Measurements from ENCODE around the gene PRPF38B. TPM values are rescaled to one million over a fixed set of nuclear protein-coding genes. Genes with fewer than 3 reads are reported as not detected.

PRPF38B gene
- polyA plus RNA-seq, 2 of the 4 experiments (the other 2 are of a cell fraction) = 38.8 to 41.6 TPM

DNA sequence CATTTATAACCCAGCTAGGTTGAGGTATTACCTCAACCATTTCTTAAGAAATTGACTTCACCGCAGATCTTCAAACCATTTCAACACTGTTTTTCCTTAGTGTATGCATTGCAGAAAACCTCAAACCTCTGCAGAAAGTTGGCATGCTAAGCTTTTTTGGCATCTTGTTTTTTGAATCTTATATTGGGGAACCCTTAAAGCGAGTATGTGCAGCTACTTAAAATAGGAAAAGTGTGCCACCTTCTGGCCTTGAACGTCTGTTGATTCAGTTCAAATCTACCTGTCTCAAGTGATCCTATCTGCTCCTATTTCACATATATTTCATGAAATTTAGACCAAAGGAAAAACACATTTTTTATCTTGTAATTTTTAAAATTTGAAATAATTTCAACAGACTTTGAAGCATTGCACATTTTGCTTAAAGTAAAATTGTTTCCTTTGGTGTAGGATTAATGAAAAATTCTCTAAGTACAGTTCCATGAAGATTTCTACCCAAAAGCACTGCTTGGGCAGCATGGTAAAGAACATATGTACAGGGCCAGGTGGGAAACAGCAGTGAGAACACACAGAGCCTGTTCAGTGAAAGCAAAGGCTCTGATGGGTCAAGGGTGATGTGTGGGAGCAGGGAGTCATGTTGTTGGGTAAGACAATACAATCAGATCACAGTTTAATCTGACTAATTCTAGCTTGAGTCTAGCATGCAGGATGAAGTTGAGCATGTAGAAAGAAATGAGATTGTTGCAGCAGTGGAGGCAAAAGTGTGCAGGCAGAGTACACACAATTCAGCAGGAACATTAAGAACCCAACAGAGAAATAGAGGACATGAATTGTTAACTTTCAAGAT is 48.4 kb upstream of the PRPF38B start:
- H3K4me3 ChIP-seq = no peak overlapping the region
- H3K27ac ChIP-seq = no peak overlapping the region
- ATAC-seq (peak; percentile 82 to 90), DNase-seq (ENCODE audit: low read depth in 1 of 2, low spot score in 1 of 2) (peak; percentile 38 to 63), FAIRE-seq (no peak)
- ChIA-PET POLR2A (interaction anchor here (1.1 to 1.7 kb wide), 3 partner anchors 17 to 131 kb away, joined by 4 to 5 read pairs (median 4); partner anchors contain the start of genes HENMT1 and PRPF38B), CTCF (interaction anchor here (0.8 to 2.9 kb wide), 17 partner anchors 11 to 861 kb away, joined by 3 to 55 read pairs (median 5); partner anchors contain the start of gene EEIG2)
- H3K4me2 ChIP-seq = no peak overlapping the region
- WGBS (ENCODE audit: missing lambda C conversion rate) = 6% methylated on average over 3 of the region's 3 CpGs
- TF ChIP-seq SMC3 (IDR thresholded peaks at IDR 0.05) = peak; percentile 76
- no peak for TF ChIP-seq CHD2 (IDR thresholded peaks at IDR 0.05; ENCODE audit: low read length, partially characterized antibody)
- no peak for TF ChIP-seq SREBF2 (IDR thresholded peaks at IDR 0.05)
- TF ChIP-seq HOXA7 (CRISPR knock-in tag; IDR thresholded peaks at IDR 0.05) = no peak
- TF ChIP-seq RAD21 (conservative IDR thresholded peaks at IDR 0.05 in 1 of 2, IDR thresholded peaks at IDR 0.05 in 1 of 2) = peak; percentile 73 to 81
- no peak for TF ChIP-seq JUNB (IDR thresholded peaks at IDR 0.05)
- TF ChIP-seq, protein P1, sequence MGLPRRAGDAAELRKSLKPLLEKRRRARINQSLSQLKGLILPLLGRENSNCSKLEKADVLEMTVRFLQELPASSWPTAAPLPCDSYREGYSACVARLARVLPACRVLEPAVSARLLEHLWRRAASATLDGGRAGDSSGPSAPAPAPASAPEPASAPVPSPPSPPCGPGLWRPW (IDR thresholded peaks at IDR 0.05) = no peak
- TF ChIP-seq CBX8 (IDR thresholded peaks at IDR 0.05) = no peak
- TF ChIP-seq JUN (IDR thresholded peaks at IDR 0.05) = no peak
- no peak for TF ChIP-seq PHF8 (IDR thresholded peaks at IDR 0.05; ENCODE audit: borderline replicate concordance, low read depth)
- TF ChIP-seq HOXB5 (CRISPR knock-in tag; IDR thresholded peaks at IDR 0.05) = no peak
- TF ChIP-seq RNF2 (IDR thresholded peaks at IDR 0.05; ENCODE audit: borderline replicate concordance, low read depth) = no peak
- TF ChIP-seq, protein P2, sequence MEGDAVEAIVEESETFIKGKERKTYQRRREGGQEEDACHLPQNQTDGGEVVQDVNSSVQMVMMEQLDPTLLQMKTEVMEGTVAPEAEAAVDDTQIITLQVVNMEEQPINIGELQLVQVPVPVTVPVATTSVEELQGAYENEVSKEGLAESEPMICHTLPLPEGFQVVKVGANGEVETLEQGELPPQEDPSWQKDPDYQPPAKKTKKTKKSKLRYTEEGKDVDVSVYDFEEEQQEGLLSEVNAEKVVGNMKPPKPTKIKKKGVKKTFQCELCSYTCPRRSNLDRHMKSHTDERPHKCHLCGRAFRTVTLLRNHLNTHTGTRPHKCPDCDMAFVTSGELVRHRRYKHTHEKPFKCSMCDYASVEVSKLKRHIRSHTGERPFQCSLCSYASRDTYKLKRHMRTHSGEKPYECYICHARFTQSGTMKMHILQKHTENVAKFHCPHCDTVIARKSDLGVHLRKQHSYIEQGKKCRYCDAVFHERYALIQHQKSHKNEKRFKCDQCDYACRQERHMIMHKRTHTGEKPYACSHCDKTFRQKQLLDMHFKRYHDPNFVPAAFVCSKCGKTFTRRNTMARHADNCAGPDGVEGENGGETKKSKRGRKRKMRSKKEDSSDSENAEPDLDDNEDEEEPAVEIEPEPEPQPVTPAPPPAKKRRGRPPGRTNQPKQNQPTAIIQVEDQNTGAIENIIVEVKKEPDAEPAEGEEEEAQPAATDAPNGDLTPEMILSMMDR (IDR thresholded peaks at IDR 0.05) = peak; percentile 69
- peaks cover 6% of the 10 kb centered on the region; the same call in 1 of the 3 replicates for H3K4me1 ChIP-seq
- H3K9me3 ChIP-seq = no peaks in the 10 kb centered on the region

DNA sequence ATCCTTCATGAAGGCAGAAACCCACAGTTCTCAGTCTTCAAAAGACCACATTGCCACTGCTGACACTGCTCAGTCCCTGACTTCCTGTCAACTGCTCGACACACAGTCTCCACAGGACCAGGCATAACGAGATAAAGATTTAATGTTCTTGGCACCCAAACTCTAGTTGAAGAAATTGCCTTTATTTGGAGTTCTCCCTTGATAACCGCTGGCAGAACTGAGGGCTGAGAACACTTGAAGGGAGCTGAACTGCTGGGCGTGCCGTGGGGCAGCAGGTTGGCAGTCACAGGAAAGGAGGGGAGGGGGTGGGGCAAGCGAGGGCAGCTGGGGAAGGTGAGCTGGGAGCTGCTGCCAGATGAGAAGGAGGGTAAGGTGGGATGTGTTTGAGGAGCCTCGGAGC is 47.1 kb upstream of the PRPF38B start:
- TF ChIP-seq CHD4 (IDR thresholded peaks at IDR 0.05; ENCODE audit: borderline replicate concordance) = no peak
- POLR2A ChIA-PET = interaction anchor here (1.7 kb wide), 1 partner anchor 16 kb away, joined by 4 read pairs; the partner anchor contains the start of gene HENMT1
- CTCF ChIA-PET = interaction anchor here (0.6 to 2.9 kb wide), 9 partner anchors 10 to 324 kb away, joined by 3 to 55 read pairs (median 3); partner anchors contain the start of genes EEIG2 and HENMT1
- FAIRE-seq (no peak), DNase-seq (ENCODE audit: low read depth in 1 of 2, low spot score in 1 of 2) (no peak), ATAC-seq (no peak)
- Histone ChIP-seq H3K27ac (no peak overlapping the region), H3K4me3 (no peak overlapping the region), H3K4me1 (peaks cover 6% of the 10 kb centered on the region; the same call in 1 of the 3 replicates), H3K9me3 (no peaks in the 10 kb centered on the region), H3K4me2 (no peak overlapping the region)
- 58% methylated on average over 3 of the region's 7 CpGs for WGBS (ENCODE audit: missing lambda C conversion rate)

DNA sequence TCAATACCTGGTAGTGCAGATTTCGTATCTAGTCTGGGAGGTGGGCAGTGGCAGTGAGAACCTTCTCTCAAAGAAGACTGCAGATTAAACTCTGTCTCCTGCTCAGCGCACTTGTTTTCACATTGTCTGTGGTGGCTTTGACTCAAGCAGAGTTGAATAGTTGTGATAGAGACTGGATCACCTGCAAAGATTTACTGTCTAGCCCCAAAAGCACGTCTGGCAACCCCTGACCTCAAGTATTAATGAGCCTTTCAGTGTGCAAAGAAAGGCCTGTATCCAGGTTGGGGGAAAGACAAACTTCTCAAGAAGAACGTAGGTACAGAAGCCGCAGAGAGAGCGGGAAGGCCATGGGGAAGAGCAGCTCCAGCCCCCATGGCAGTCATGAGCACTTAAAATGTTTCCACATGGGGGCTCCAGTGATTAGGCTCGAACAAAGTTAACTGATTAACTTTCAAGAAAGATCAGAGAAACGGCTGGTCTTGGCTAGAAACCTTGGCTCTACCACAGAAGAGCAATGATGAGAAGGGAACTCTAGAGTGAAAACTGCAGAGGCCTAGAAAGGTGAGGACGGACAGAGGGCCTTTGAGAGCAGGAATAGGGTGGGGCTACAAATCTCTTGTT is 46.4 kb upstream of the PRPF38B start:
- ChIA-PET POLR2A (no interaction called here), CTCF (interaction anchor here (0.6 to 2.9 kb wide), 7 partner anchors 9 to 325 kb away, joined by 3 to 55 read pairs (median 3); partner anchors contain the start of genes EEIG2 and HENMT1)
- Histone ChIP-seq H3K4me2 (no peak overlapping the region), H3K27ac (no peak overlapping the region), H3K9me3 (no peaks in the 10 kb centered on the region), H3K4me1 (peaks cover 6% of the 10 kb centered on the region; the same call in 1 of the 3 replicates), H3K4me3 (no peak overlapping the region)
- ATAC-seq = no peak
- FAIRE-seq = no peak
- WGBS (ENCODE audit: missing lambda C conversion rate) = 72% methylated on average over 9 of the region's 9 CpGs
- TF ChIP-seq, protein P3, sequence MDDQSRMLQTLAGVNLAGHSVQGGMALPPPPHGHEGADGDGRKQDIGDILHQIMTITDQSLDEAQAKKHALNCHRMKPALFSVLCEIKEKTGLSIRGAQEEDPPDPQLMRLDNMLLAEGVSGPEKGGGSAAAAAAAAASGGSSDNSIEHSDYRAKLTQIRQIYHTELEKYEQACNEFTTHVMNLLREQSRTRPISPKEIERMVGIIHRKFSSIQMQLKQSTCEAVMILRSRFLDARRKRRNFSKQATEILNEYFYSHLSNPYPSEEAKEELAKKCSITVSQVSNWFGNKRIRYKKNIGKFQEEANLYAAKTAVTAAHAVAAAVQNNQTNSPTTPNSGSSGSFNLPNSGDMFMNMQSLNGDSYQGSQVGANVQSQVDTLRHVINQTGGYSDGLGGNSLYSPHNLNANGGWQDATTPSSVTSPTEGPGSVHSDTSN (IDR thresholded peaks at IDR 0.05) = no peak
- TF ChIP-seq HOXB5 (CRISPR knock-in tag; IDR thresholded peaks at IDR 0.05) = no peak
- TF ChIP-seq TP53 (CRISPR knock-in tag; IDR thresholded peaks at IDR 0.05) = no peak
- no peak for TF ChIP-seq NR3C1 (IDR thresholded peaks at IDR 0.05)
- TF ChIP-seq HDAC2 (IDR thresholded peaks at IDR 0.05) = no peak
- no peak for TF ChIP-seq EP300 (IDR thresholded peaks at IDR 0.05)
- TF ChIP-seq ZC3H11A (IDR thresholded peaks at IDR 0.05) = no peak
- no peak for TF ChIP-seq MYC (IDR thresholded peaks at IDR 0.05; ENCODE audit: borderline replicate concordance, low read length)
- no peak for TF ChIP-seq ZFP36 (IDR thresholded peaks at IDR 0.05; ENCODE audit: borderline replicate concordance, partially characterized antibody)
- TF ChIP-seq RNF2 (IDR thresholded peaks at IDR 0.05; ENCODE audit: borderline replicate concordance, low read depth) = no peak
- no peak for TF ChIP-seq CHD4 (IDR thresholded peaks at IDR 0.05; ENCODE audit: borderline replicate concordance)
- no peak for TF ChIP-seq KDM1A (IDR thresholded peaks at IDR 0.05; ENCODE audit: low read depth)
- no peak for TF ChIP-seq GATA3 (IDR thresholded peaks at IDR 0.05; ENCODE audit: borderline replicate concordance)
- TF ChIP-seq RARB (CRISPR knock-in tag; IDR thresholded peaks at IDR 0.05) = no peak
- no peak for DNase-seq (ENCODE audit: low read depth in 1 of 2, low spot score in 1 of 2)

All from A549 (cell line).